ENCODE measurements around the gene CEP250.
"Not testable (repeated sequence)": the region's sequence is repeated elsewhere in the genome, so short reads cannot be mapped to it uniquely, and the experiment has no call there.

The CEP250 gene, protein sequence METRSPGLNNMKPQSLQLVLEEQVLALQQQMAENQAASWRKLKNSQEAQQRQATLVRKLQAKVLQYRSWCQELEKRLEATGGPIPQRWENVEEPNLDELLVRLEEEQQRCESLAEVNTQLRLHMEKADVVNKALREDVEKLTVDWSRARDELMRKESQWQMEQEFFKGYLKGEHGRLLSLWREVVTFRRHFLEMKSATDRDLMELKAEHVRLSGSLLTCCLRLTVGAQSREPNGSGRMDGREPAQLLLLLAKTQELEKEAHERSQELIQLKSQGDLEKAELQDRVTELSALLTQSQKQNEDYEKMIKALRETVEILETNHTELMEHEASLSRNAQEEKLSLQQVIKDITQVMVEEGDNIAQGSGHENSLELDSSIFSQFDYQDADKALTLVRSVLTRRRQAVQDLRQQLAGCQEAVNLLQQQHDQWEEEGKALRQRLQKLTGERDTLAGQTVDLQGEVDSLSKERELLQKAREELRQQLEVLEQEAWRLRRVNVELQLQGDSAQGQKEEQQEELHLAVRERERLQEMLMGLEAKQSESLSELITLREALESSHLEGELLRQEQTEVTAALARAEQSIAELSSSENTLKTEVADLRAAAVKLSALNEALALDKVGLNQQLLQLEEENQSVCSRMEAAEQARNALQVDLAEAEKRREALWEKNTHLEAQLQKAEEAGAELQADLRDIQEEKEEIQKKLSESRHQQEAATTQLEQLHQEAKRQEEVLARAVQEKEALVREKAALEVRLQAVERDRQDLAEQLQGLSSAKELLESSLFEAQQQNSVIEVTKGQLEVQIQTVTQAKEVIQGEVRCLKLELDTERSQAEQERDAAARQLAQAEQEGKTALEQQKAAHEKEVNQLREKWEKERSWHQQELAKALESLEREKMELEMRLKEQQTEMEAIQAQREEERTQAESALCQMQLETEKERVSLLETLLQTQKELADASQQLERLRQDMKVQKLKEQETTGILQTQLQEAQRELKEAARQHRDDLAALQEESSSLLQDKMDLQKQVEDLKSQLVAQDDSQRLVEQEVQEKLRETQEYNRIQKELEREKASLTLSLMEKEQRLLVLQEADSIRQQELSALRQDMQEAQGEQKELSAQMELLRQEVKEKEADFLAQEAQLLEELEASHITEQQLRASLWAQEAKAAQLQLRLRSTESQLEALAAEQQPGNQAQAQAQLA (N-terminal part only)

DNA sequence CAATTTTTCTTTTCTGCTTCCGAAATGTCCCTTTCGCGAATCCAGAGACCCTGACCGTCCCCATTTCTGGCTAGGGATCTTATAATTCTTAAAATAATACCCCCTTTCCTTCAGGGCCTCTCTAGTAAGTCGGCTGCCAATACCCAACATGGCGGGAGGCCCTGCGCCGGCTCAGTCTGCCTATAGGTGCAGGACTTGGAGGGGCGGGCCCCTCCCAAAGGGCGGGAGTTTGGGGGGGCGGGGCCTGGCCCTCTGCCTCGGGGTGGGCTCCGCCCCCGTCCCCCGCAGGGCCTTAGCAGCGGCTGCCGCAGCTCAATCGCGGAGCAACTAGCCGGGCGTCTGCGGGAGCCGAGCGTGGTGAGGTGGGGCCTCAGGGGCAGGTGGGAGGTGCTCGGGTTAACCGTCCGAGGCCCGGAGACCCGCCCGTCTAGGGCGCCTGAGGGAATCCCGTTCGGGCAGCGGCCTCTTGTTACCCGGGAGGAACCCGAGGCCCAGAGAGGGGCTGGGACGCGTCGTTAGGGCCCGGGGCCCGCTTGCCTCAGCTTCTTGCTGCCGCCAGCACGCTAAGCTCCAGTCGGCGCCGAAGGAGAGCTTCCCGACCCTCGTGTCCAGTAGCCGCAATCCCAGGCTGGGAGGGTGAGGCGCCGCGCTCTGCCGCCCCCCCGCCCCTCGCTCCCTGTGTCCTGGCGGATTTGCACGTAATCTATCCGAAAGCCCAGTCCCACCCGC is at the start of gene CEP250:
TSS of gene CEP250 (plus strand) at position 718 of the 729 bp plus-strand sequence. CDS start 6,770 bp downstream, outside the sequence.
- peak; percentile 96 for DNase-seq (ENCODE audit: low spot score)

DNA sequence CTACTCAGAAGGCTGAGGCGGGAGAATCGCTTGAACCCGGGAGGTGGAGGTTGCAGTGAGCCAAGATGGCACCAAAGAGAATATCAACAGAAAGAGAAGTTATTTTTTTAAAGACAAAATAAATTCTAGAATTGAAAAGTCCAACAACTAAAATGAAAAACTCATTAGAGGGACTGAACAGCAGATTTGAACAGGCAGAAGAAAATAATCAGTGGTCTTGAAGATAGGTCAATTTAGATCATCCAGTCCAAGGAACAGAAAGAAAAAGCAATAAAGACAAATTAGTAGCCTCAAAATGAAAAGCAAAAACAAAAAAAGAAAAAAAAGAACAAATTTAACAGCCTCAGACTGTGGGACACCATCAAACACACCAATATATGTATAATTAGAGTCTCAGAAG is 49.6 kb upstream of the CEP250 start:
- DNase-seq (ENCODE audit: low spot score): no peak

DNA sequence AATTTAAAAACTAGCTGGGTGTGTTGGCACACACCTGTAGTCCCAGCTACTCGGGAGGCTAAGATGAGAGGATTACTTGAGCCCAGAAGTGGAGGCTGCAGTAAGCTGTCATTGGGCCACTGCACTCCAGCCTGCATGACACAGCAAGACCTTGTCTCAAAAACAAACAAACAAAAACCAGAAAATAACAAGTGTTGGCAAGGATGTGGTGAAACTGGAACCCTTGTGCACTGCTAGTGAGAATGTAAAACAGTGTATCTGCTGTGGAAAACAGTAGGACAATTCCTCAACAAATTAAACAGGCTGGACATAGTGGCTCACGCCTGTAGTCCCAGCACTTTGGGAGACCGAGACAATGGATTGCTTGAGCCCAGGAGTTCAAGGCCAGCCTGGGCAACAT is 47.1 kb upstream of the CEP250 start:
- DNase-seq (ENCODE audit: low spot score): no peak

DNA sequence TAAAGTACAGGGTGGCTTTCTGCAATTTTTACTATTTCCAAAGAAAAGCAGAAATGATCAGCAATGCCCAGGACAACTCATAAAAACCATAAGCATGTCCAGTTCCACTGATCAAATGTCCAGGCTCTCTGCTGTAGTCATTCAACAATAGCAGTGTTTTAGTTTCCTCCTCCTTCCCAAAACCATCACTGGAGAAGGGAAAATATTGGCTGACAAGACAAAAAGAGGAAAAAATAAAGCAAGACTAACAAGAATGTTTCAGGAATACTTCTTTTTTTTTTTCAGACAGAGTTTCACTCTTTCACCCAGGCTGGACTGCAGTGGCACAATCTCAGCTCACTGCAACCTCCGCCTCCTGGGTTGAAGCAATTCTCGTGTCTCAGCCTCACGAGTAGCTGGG is 45.9 kb upstream of the CEP250 start:
- no peak for DNase-seq (ENCODE audit: low spot score)

DNA sequence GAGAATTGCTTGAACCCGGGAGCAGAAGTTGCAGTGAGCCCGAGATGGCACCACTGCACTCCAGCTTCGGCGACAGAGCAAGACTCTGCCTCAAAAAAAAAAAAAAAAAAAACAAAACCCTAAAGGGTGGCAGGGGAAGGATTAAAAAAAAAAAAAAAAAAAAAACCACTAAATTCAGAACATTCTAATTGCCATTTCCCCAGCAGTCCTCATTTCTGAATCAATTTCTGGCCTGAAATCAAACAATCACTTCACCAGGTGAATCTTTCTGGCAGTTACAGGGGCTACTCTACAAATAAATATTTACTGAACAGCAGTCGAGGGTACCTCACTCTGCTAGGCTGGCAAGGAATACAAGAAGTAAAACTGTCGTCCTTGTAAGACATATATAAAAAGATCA is 44.8 kb upstream of the CEP250 start:
- no peak for DNase-seq (ENCODE audit: low spot score)

DNA sequence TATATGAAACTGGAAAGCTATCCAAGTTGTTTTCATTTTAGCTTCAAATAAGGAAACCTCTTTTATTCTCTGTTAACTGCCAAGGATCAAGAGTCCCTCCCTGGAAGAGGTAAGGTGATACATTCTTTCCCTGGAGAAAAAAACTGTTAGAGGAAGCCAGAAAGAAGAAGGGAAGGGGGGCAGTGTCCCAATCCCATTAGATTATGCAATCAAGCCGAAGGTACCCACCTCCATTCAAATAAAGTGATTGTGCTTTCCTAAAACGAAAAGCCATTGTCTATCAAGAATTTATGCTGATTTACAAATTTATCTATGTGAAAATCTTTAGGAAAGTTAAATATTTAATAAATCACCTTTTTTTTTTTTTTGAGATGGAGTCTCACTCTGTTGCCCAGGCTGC is 34.1 kb upstream of the CEP250 start:
- no peak for DNase-seq (ENCODE audit: low spot score)

DNA sequence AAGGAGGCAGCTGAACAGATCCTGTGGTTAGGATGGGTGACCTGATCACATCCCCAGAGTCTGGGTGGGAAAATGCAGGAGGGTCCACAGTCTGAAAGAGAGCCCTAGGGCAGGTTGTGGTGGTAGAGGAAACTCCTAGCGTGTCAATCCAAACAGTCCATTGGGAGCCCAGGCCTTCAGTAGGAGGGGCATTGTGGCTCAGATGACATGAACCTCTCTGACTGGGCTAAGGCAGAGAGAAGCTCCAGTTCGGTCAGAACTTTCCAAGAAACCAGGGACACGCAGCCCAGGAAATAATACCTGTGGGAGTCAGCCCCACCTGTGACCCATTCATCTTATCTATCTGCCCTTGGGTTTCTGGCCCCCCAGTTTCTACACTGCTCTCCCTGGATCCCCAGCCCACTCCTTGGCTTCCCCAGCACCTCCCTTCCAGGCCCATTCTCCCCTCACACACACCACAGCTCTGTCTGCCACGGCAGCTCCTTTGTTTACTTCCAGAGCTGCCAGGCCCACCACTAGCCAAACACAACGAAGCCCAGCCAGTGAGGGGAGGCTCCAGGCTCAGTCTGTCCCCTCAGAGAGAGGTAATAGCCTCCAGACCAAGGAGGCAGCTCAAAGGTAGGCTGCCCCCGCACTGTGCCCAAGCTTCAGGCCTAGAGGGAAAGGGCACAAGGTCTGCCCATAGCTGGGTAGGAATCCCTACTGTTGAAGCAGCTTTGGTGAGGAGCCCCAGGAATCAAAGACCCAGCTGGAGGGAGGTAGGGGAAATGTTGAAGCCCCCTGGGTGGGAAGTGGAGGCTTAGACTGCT is 23.6 kb upstream of the CEP250 start:
- DNase-seq (ENCODE audit: low spot score): no peak

DNA sequence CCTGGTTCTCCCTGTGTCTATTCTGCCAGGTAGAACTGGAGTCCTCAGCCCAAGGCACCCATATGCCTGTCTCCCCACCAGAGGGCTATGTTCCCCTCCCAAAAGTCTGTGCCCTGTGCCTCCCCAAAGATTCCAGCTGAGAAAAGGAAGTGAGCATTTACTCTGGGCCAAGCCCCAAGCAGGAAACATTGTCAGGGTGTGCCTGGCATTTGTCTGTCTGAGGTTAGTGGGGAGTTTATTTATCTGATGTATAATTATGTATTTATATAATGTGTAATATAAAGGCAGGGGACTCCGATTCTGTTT is 23.0 kb upstream of the CEP250 start:
- DNase-seq (ENCODE audit: low spot score): no peak

DNA sequence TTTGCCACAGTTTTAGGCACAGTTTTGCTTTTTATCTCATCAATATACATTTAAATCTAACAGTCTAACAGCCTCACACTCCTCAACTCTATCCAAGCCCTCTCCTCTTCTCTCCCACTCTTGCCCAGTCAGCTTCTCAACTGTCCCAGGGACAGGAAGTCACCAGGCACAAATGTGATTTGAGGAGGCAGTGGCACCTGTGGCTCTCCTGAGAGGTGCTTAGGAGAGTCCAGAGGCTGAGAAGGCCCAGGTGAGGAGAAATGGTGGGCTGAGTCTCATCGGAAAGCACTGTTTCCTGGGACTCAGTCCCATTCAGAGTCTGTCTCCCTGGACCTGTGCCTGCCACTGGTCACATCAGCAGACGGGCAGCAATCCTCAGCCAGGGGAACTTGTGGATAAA is 22.1 kb upstream of the CEP250 start:
- no peak for DNase-seq (ENCODE audit: low spot score)

DNA sequence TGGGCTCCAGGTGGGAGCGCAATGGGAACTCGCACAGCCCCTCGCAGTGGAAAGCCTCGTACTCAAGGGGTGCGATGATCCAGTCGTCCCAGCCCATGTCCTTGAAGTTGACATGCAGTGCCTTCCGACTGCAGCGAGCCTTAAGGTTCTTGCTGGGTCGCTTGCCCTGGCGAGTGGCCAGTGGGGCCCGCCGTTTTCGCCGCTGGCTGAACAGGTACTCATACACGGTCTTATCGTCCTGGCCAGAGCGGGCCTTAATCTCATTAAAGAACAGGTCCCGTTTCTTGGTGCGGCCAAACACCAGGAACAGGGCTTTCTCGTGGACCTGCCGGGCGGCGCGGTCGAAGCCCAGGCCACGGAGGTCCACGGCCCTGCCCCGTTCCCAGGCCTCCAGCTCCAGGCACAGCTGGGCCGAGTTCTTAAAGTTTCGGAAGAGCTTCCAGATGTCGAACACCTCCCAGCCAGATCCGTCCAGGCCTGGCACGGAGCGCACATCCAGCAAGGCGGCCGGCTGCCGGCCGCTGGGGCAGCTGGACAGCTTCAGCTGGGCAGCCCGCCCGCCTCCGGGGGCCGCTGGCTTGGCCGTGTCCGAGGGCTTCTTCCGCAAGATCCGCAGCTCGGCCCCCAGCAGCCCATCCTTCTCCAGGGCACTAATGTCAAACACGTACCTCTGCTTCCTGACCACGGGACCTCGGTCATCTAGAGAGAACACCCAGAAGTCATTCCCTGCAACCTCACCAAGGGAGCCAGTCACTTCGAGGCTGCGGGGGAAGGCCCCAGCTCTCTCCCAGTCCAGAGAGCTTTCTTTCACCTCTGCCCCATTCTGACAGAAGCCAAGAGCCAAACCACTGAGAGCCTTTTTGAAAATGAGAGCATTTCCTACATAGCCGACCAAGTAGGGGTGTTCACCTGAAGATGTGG is 21.1 kb upstream of the CEP250 start:
- DNase-seq (ENCODE audit: low spot score): peak; percentile 29

DNA sequence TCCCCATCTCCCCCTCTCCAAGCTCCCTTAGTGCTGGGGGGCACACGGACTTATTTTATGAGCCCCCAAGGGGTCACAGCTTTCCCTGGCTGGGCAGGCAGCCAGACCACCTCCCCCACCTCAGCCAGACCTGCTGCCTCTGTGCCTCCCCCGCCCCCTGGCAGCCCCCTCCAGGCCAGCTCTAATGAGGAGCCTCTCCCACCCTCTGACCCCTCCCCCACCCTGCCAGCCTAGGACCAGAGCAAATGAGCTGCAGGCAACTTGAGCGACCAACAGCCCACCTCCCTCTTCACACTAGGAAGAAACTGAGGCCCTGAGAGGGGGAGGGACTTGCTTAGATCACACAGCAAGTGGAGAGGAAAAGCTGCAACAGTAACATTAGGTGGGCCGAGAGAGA is 19.2 kb upstream of the CEP250 start:
- no peak for DNase-seq (ENCODE audit: low spot score)

DNA sequence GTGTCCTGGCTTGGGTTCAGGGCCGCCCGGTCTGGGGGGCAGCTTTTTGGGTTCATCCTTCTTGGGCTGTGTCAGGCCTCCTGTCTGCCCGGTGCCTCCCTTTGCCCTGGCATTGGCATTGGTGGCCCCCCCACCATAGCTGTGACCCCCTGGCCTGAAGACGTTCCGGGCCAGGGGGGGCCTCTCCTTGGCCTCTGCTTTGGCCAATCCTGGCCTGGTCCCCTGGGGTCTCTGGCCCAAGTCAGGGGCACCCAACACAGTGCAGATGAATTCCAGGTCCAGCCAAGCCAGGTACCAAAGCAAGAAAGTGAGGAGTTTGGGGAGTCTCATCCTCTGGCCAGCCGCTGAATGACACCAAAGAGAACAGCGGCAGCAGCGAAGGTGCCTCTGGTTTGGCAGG is 17.8 kb upstream of the CEP250 start:
- no peak for DNase-seq (ENCODE audit: low spot score)

DNA sequence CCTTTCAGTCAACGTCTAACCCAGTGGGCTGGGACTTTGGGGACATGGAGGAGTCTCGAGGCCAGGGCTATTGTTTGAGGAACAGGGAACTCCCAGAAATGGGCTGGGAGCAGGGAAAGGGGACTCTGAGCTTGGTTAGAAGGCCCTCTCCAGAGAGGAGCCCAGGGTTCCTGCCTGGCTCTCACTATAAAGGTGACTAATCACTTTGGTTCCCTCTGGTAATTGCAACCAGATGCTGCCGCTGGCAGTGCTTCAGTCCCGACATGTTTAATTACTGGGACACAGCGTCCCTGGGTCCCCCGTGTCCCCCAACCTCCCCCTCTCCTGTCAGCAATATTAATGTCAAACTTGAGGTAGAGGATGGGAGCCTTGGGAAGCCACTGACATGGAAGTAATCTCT is 12.4 kb upstream of the CEP250 start:
- peak; percentile 81 for DNase-seq (ENCODE audit: low spot score)

DNA sequence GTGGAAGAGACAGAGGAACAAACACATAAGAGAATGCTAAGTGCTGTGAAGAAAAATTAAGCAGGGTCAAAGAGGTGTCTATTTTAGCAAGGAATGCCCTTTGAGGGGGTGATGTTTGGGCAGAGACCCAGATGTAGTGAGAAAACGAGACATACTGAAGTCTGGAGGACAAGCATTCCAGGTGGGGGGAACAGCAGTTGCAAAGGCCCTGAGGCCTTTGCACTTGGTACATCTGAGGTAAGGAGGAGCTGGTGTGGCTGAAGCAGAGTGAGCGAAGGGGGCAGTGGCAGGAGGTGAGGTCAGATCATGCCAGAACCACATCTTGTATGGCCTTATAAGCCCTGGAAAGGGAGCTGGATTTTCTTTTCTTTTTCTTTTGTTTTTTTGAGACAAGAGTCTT is 11.2 kb upstream of the CEP250 start:
- DNase-seq (ENCODE audit: low spot score): no peak

DNA sequence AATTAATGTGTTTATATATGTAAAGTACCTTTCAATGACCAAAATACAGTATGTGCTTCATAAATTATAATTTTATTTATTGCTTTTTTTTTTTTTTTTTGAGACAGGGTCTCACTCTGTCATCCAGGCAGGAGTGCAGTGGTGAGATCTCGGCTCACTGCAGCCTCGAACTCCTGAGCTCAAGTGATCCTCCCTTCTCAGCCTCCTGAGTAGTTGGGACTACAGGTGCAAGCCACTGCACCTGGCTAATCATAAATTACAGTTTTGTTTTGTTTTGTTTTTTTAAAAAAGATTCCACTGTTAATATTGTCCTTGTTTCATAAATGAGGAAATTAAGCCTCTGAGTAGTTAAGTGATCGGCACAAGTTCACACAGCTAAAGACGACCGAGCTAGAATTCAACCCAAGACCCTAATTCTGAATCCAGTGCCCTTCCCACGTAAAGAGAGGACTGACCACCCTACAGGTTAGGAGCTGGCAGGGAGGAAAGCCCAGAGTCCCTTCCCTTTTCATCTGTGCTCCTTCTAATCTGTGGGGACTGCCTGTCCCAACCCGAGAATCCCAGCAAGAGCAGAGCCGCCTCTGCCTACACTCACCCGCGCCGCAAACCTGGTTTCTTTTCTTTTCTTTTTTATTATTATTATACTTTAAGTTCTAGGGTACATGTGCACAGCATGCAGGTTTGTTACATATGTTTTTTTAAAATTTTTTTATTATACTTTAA is 8.9 kb upstream of the CEP250 start:
- no peak for DNase-seq (ENCODE audit: low spot score)

DNA sequence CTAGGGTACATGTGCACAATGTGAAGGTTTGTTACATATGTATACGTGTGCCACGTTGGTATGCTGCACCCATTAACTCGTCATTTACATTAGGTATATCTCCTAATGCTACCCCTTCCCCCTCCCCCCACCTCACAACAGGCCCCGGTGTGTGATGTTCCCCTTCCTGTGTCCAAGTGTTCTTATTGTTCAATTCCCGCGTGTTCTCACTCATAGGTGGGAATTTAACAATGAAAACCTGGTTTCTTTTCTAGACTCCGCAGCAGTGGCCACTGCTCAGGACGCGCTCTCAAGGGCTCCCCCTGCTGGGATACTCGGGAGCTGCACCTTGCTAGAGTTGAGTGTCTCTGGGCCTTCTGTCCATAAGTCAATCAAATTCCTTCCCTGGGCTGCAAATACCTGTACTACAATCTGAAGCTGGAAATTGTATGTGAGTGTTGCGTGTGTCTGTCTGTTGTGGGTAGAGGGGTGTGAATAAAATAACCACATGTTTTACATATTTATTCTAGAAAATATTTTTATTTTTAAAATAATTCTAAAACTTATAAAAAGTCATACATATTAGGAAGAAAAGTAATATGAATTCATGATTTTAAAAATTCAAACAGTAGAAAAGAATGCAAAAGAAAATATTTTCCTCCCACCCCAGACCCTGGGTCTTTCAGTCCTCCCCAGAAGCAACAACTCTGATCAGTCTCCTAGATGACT is 8.2 kb upstream of the CEP250 start:
- DNase-seq (ENCODE audit: low spot score): peak; percentile 78

DNA sequence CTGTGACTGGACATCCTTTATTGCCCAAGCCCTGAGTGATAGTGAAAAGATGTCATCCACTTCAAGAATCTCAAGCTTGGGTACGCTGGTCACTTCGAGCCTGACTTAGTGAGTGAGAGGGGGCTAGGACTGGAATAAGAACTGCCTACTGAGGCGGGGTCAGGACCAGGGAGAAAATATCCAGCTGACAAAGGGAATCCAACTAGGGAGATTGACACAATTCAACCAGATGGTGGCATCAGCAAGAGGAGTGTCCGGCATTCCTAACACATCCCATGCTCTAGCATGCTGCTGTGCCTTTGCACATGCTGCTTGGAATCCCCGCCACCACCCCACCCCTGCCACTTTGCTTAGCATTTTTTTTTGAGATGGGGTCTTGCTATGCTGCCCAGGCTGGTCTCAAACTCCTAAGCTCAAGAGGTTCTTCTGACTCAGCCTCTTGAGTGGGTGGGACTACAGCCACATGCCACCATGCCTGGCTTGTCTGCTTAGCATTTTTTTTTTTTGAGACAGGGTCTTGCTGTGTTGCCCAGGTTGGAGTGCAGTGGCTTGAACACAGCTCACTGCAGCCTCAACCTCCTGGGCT is 6.5 kb upstream of the CEP250 start:
- DNase-seq (ENCODE audit: low spot score): no peak

DNA sequence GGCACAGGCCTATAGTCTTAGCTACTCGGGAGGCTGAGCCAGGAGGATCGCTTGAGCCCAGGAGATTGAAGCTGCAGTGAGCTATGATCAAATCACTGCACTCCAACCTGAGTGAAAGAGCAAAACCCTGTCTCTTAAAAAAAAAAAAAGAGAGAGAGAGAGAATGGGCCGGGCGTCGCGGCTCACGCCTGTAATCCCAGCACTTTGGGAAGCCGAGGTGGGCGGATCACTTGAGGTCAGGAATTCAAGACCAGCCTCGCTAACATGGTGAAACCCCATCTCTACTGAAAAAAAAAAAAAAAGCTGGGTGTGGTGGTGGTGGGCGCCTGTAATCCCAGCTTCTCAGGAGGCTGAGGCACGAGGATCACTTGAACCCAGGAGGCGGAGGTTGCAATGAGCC is 5.5 kb upstream of the CEP250 start:
- not testable (repeated sequence) for DNase-seq (ENCODE audit: low spot score)
